ENCODE data around the gene KIAA1549.

The KIAA1549 gene

DNA sequence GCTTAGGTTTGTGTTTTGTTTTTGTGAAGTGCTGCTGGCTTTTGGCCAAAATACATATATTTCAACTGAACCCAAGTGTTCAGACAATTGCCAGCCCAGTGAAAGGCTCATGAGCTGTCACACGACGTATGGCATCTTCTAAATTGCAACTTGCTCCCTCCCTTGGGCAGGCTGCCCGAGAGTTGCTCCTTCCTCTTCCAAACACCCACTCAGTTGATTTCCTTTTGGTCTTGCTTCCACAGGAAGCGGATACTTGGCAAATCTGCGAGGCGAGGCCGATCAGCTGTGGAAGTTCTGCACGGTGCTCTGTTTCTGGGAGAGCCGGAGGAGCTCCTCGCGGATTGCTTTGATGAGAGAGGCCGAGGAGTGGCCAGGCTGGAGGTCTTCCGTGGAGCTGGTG lies 143.6 kb downstream of the KIAA1549 start:
- H3K4me1 ChIP-seq (ENCODE audit: insufficient read depth, low read length), result no peaks in the 10 kb centered on the region
- H3K27me3 ChIP-seq (ENCODE audit: control insufficient read depth in 1 of 2, insufficient read depth in 2 of 2, low read length in 2 of 2), result no peaks in the 10 kb centered on the region
- H3K36me3 ChIP-seq (ENCODE audit: insufficient read depth, low read length), result no peaks in the 10 kb centered on the region
- H3K9me3 ChIP-seq (ENCODE audit: low read length), result no peaks in the 10 kb centered on the region
- H3K27ac ChIP-seq (ENCODE audit: low read depth, low read length), result no peak overlapping the region
- H3K9ac ChIP-seq (ENCODE audit: low read length), result no peak overlapping the region
- H3K4me3 ChIP-seq (ENCODE audit: low read depth in 1 of 2, low read length in 2 of 2), result peak overlapping the region in 1 of 2 donors; percentile 18

DNA sequence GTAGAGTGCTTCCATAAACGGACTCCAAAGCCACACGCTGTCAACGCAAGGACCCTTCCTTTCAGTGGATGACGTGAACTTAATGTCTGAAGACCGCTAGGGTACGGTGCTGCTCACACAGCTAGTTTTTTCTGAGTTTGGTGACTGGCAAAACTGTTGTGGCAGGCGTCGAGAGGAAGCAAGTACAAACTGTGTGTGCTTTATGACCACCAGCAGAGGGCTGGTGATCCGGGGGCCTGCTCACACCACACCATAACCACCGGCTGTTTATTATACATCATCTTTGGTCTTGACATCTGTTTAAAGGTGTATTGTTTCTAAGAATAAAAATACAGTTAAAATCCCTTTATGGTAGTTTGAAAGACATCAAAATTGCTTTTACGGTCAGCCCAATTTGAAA lies 146.1 kb downstream of the KIAA1549 start:
- H3K36me3 ChIP-seq (ENCODE audit: insufficient read depth, low read length), result no peaks in the 10 kb centered on the region
- no peaks in the 10 kb centered on the region for H3K4me1 ChIP-seq (ENCODE audit: insufficient read depth, low read length)
- H3K27me3 ChIP-seq (ENCODE audit: control insufficient read depth in 1 of 2, insufficient read depth in 2 of 2, low read length in 2 of 2), result no peaks in the 10 kb centered on the region
- H3K9ac ChIP-seq (ENCODE audit: low read length), result no peak overlapping the region
- no peaks in the 10 kb centered on the region for H3K9me3 ChIP-seq (ENCODE audit: low read length)
- no peak overlapping the region for H3K27ac ChIP-seq (ENCODE audit: low read depth, low read length)
- H3K4me3 ChIP-seq (ENCODE audit: low read depth in 1 of 2, low read length in 2 of 2), result no peak overlapping the region

- no peaks in the 10 kb centered on the region for H3K36me3 ChIP-seq (ENCODE audit: insufficient read depth, low read length)
- H3K4me3 ChIP-seq (ENCODE audit: low read depth in 1 of 2, low read length in 2 of 2), result no peak overlapping the region
- H3K4me1 ChIP-seq (ENCODE audit: insufficient read depth, low read length), result no peaks in the 10 kb centered on the region
- H3K27ac ChIP-seq (ENCODE audit: low read depth, low read length), result no peak overlapping the region
- no peaks in the 10 kb centered on the region for H3K27me3 ChIP-seq (ENCODE audit: control insufficient read depth in 1 of 2, insufficient read depth in 2 of 2, low read length in 2 of 2)
- H3K9ac ChIP-seq (ENCODE audit: low read length), result no peak overlapping the region
- no peaks in the 10 kb centered on the region for H3K9me3 ChIP-seq (ENCODE audit: low read length)
Measured at GRCh38 chr7:138834583-138834982, 146.6 kb downstream of the KIAA1549 start.

GRCh38 chr7:138833596-138833995 lies 147.6 kb downstream of the KIAA1549 start:
- H3K9me3 ChIP-seq (ENCODE audit: low read length), result no peaks in the 10 kb centered on the region
- no peak overlapping the region for H3K9ac ChIP-seq (ENCODE audit: low read length)
- H3K36me3 ChIP-seq (ENCODE audit: insufficient read depth, low read length), result no peaks in the 10 kb centered on the region
- H3K4me1 ChIP-seq (ENCODE audit: insufficient read depth, low read length), result no peaks in the 10 kb centered on the region
- H3K4me3 ChIP-seq (ENCODE audit: low read depth in 1 of 2, low read length in 2 of 2), result no peak overlapping the region
- no peaks in the 10 kb centered on the region for H3K27me3 ChIP-seq (ENCODE audit: control insufficient read depth in 1 of 2, insufficient read depth in 2 of 2, low read length in 2 of 2)
- no peak overlapping the region for H3K27ac ChIP-seq (ENCODE audit: low read depth, low read length)

DNA sequence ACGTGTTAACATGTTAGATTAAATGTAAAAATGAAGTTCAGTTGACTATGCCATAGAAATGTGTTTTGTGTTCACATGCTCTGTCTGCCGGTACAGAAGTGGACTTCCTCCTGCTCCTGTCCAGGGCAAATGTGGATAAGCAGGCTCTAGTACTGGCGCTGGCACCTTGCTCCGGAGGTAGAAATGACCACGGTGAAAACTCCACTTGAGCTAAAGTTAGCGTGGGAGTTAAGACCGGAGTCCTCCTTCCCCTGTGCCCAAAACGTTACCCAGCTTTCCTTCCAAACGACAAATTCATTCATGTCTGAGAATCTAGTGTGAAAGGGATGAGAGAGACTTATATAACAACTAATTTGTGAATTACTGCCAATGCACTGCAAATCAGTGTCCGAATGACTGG lies 148.2 kb downstream of the KIAA1549 start:
- Histone ChIP-seq H3K27me3 (ENCODE audit: control insufficient read depth in 1 of 2, insufficient read depth in 2 of 2, low read length in 2 of 2) (no peaks in the 10 kb centered on the region), H3K4me1 (ENCODE audit: insufficient read depth, low read length) (no peaks in the 10 kb centered on the region), H3K4me3 (ENCODE audit: low read depth in 1 of 2, low read length in 2 of 2) (no peak overlapping the region), H3K9ac (ENCODE audit: low read length) (no peak overlapping the region), H3K9me3 (ENCODE audit: low read length) (no peaks in the 10 kb centered on the region), H3K27ac (ENCODE audit: low read depth, low read length) (no peak overlapping the region), H3K36me3 (ENCODE audit: insufficient read depth, low read length) (no peaks in the 10 kb centered on the region)

GRCh38 chr7:138829335-138829734 lies 151.9 kb downstream of the KIAA1549 start:
- H3K9ac ChIP-seq (ENCODE audit: low read length), result no peak overlapping the region

GRCh38 chr7:138828302-138828701 lies 152.9 kb downstream of the KIAA1549 start:
- Histone ChIP-seq H3K9me3 (ENCODE audit: low read length) (no peaks in the 10 kb centered on the region), H3K27me3 (ENCODE audit: control insufficient read depth in 1 of 2, insufficient read depth in 2 of 2, low read length in 2 of 2) (no peaks in the 10 kb centered on the region), H3K27ac (ENCODE audit: low read depth, low read length) (no peak overlapping the region), H3K9ac (ENCODE audit: low read length) (no peak overlapping the region), H3K4me1 (ENCODE audit: insufficient read depth, low read length) (no peaks in the 10 kb centered on the region), H3K36me3 (ENCODE audit: insufficient read depth, low read length) (no peaks in the 10 kb centered on the region), H3K4me3 (ENCODE audit: low read depth in 1 of 2, low read length in 2 of 2) (no peak overlapping the region)

More at GRCh38 chr7:138829335-138829734, 151.9 kb downstream of the KIAA1549 start:
- no peak overlapping the region for H3K27ac ChIP-seq (ENCODE audit: low read depth, low read length)
- H3K27me3 ChIP-seq (ENCODE audit: control insufficient read depth in 1 of 2, insufficient read depth in 2 of 2, low read length in 2 of 2), result no peaks in the 10 kb centered on the region
- no peaks in the 10 kb centered on the region for H3K4me1 ChIP-seq (ENCODE audit: insufficient read depth, low read length)
- no peaks in the 10 kb centered on the region for H3K36me3 ChIP-seq (ENCODE audit: insufficient read depth, low read length)
- H3K4me3 ChIP-seq (ENCODE audit: low read depth in 1 of 2, low read length in 2 of 2), result no peak overlapping the region
- H3K9me3 ChIP-seq (ENCODE audit: low read length), result no peaks in the 10 kb centered on the region

GRCh38 chr7:138825049-138825721 lies 156.0 kb downstream of the KIAA1549 start:
- Histone ChIP-seq H3K9me3 (ENCODE audit: low read length) (no peaks in the 10 kb centered on the region), H3K4me3 (ENCODE audit: low read depth in 1 of 2, low read length in 2 of 2) (no peak overlapping the region), H3K9ac (ENCODE audit: low read length) (no peak overlapping the region), H3K27me3 (ENCODE audit: control insufficient read depth in 1 of 2, insufficient read depth in 2 of 2, low read length in 2 of 2) (no peaks in the 10 kb centered on the region), H3K36me3 (ENCODE audit: insufficient read depth, low read length) (no peaks in the 10 kb centered on the region), H3K27ac (ENCODE audit: low read depth, low read length) (no peak overlapping the region), H3K4me1 (ENCODE audit: insufficient read depth, low read length) (no peaks in the 10 kb centered on the region)

GRCh38 chr7:138822867-138823535 lies 158.2 kb downstream of the KIAA1549 start:
- Histone ChIP-seq H3K27me3 (ENCODE audit: control insufficient read depth in 1 of 2, insufficient read depth in 2 of 2, low read length in 2 of 2) (no peaks in the 10 kb centered on the region), H3K9ac (ENCODE audit: low read length) (no peak overlapping the region), H3K9me3 (ENCODE audit: low read length) (no peaks in the 10 kb centered on the region), H3K36me3 (ENCODE audit: insufficient read depth, low read length) (no peaks in the 10 kb centered on the region), H3K4me3 (ENCODE audit: low read depth in 1 of 2, low read length in 2 of 2) (no peak overlapping the region), H3K27ac (ENCODE audit: low read depth, low read length) (no peak overlapping the region), H3K4me1 (ENCODE audit: insufficient read depth, low read length) (no peaks in the 10 kb centered on the region)

DNA sequence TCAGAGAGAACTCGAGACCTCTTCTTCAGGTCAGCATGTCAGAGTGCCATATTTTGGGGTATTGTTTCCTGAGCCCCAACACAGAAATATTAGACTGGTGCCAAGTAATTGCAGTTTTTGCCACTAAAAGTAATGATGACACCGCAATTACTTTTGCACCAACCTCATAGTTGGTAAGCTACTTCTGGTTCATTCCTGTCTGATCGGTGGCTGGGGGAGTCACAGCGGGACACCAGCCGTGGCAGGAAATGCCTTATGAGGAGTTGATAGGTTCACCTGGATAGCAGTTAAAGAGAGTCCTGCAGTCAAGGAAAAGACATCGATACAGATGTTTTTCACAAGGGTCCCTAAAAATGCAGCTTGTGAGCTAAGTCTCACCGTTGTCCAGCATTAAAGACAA lies 159.3 kb downstream of the KIAA1549 start:
- no peak overlapping the region for H3K27ac ChIP-seq (ENCODE audit: low read depth, low read length)
- no peak overlapping the region for H3K9ac ChIP-seq (ENCODE audit: low read length)
- H3K27me3 ChIP-seq (ENCODE audit: control insufficient read depth in 1 of 2, insufficient read depth in 2 of 2, low read length in 2 of 2), result no peaks in the 10 kb centered on the region
- no peaks in the 10 kb centered on the region for H3K36me3 ChIP-seq (ENCODE audit: insufficient read depth, low read length)
- no peaks in the 10 kb centered on the region for H3K4me1 ChIP-seq (ENCODE audit: insufficient read depth, low read length)
- H3K4me3 ChIP-seq (ENCODE audit: low read depth in 1 of 2, low read length in 2 of 2), result no peak overlapping the region
- H3K9me3 ChIP-seq (ENCODE audit: low read length), result no peaks in the 10 kb centered on the region

DNA sequence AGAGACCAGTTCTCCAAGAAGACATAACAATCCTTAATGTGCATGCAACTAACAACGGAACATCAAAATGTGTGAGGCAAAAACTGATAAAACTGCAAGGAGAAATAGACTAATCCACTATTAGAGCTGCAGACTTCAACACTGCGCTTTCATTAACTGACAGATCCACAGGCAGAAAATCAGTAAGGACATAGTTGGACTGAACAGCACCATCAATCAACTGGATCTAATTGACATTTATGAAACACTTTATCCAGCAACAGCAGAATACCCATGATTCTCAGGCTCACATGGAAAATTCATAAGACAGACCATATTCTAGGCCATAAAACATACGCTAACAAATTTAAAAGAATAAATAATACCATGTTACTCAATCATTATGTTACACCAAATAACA lies 161.6 kb downstream of the KIAA1549 start:
- H3K27ac ChIP-seq (ENCODE audit: low read depth, low read length), result no peak overlapping the region
- no peaks in the 10 kb centered on the region for H3K36me3 ChIP-seq (ENCODE audit: insufficient read depth, low read length)
- no peak overlapping the region for H3K9ac ChIP-seq (ENCODE audit: low read length)
- no peaks in the 10 kb centered on the region for H3K4me1 ChIP-seq (ENCODE audit: insufficient read depth, low read length)
- no peak overlapping the region for H3K4me3 ChIP-seq (ENCODE audit: low read depth in 1 of 2, low read length in 2 of 2)
- H3K9me3 ChIP-seq (ENCODE audit: low read length), result no peaks in the 10 kb centered on the region
- H3K27me3 ChIP-seq (ENCODE audit: control insufficient read depth in 1 of 2, insufficient read depth in 2 of 2, low read length in 2 of 2), result no peaks in the 10 kb centered on the region

- Histone ChIP-seq H3K27me3 (ENCODE audit: control insufficient read depth in 1 of 2, insufficient read depth in 2 of 2, low read length in 2 of 2) (no peaks in the 10 kb centered on the region), H3K36me3 (ENCODE audit: insufficient read depth, low read length) (no peaks in the 10 kb centered on the region), H3K27ac (ENCODE audit: low read depth, low read length) (no peak overlapping the region), H3K4me1 (ENCODE audit: insufficient read depth, low read length) (no peaks in the 10 kb centered on the region), H3K9me3 (ENCODE audit: low read length) (no peaks in the 10 kb centered on the region), H3K4me3 (ENCODE audit: low read depth in 1 of 2, low read length in 2 of 2) (no peak overlapping the region), H3K9ac (ENCODE audit: low read length) (no peak overlapping the region)
Measured at GRCh38 chr7:138816650-138817049, 164.5 kb downstream of the KIAA1549 start.

Measured in muscle layer of colon (tissue), 2 donors.